GM18498 (cell line): ENCODE measurements around the gene VSTM5.
"Not testable (repeated sequence)": the region's sequence is repeated elsewhere in the genome, so short reads cannot be mapped to it uniquely, and the experiment has no call there.

ENCODE experiments used
- ATAC-seq: cut with Tn5 transposase; IDR thresholded peaks from one replicate; pipeline ENCODE4 v1.9.1; 2021; ENCODE audit warnings: mild to moderate bottlenecking, moderate library complexity; ENCODE audit not compliant: unreplicated experiment

VSTM5 gene

DNA sequence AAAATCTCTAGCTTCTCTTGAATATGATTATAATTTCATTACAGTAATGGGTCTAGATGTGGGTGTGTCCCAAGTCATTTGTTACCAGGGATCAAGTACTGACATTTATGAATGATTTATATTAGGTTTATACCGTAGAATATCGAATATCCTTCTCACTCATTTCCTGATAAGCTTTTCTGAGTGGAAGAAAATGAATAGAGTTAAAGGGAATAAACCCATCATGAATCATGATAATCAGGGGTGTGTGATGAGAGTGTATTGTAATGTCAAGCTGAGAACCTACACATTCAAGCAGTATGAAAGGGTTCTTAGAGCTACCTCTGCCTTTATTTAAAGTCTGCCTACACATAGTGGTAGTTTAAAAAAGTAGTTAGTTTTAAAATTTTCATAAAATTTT is 49.1 kb downstream of the VSTM5 start:
- ATAC-seq = no peak

DNA sequence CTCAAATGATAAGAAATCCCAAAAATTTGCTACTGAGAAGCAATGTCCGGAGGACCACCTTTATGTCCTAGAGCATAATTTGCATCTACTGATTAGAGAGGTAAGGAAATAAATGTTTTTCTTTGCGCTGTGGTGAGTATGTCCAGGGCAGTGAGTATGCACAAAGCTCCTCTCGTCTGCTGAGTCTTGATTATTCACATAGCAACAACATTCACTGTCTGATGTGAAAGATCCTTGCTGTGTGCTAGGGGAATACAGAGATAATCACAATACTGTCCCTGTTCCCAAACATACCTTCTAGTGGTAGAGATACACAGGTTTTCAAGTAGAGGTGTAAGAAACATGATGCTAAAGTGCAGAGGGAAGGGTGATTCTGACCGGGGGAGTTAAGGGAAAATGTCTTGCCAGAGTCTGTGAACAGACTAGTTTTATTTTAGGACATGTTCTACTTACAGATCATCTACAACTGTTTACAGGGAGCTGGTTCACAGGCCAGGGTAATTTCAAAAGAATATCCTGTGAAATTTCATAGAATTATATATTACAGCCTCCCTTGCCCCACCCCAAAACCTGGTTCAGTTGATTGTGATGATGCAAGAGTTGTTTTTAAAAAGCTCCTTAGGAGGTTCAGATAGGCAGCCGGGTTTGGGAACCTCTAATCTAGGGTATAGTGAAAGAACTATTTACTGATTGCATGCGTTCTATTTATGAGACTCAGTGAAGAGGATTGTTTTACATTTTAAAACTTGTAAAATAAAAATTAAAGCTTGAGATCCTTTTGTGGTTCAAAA is 53.8 kb downstream of the VSTM5 start:
- no peak for ATAC-seq

DNA sequence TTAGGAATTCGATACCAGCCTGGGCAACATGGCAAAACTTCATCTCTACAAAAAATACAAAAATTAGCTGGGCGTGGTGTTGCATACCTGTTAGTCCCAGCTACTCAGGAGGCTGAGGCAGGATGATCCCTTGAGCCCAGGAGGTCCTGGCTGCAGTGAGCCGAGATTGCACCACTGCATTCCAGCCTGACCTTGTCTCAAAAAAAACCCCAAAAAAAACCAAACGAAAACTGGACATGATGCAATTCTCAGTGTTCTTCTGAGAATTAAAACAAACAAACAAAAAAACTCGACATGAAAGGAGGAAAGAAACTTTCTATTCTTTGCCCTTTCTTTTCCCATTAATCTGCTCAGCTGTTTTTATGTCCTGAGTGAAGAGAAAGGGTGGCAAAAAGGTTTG is 58.9 kb downstream of the VSTM5 start:
- ATAC-seq = no peak

DNA sequence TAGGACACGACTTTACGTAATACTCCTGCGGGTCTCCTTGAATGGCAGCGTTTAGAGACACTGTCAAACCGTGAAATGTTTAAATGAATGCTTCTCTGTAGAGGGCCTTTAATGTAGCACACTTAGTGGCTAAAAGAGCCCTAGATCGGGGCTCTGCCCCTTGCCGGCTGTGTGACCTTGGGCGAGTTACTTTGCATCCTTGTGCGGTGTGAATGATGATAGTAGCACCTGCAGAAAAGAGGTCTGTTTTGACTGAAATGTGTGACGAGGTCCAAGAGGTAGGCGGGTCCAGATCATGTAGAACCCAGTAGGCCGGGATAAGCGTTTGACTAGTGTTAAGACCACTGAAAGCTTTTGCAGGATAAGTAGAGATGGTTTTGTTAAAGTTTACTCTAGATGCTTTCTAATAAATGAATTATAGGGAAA is 65.5 kb downstream of the VSTM5 start:
- peak; percentile 33 for ATAC-seq

DNA sequence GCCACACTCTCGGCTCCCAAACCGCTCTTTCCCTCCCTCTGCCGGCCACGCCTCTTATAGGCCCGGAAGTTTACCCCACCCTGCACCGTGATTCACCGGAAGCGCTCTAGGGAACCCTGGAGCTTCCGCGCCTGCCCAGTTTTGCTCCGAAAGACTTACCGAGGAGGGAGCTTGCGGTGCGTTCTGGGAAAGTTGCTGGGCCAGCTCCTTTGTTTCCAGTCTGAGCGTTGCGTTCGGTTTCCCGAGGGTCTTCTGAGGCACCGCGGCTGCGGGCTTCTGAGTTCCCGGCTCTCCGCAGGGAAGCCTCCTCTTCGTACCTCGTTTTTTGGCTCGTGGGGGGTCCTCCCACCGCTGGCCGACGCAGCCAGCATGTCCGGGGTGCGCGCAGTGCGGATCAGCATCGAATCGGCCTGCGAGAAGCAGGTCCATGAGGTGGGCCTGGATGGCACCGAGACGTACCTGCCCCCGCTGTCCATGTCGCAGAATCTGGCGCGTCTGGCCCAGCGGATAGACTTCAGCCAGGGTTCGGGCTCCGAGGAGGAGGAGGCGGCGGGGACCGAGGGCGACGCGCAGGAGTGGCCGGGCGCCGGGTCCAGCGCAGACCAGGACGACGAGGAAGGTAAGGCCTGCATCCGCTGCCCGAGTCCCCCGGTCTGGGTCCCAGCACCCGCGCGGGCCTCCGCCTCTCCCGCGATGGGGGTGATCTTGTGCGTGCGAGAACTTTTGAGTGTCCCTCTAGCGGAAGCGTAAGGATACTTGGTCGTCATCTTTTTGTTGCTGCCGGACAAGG is 66.1 kb downstream of the VSTM5 start, which contains the start of gene MED17:
TSS of gene MED17 (plus strand) at position 138 of the 790 bp plus-strand sequence. CDS start at position 370, 232 bp downstream.
- peak; percentile 96 for ATAC-seq

DNA sequence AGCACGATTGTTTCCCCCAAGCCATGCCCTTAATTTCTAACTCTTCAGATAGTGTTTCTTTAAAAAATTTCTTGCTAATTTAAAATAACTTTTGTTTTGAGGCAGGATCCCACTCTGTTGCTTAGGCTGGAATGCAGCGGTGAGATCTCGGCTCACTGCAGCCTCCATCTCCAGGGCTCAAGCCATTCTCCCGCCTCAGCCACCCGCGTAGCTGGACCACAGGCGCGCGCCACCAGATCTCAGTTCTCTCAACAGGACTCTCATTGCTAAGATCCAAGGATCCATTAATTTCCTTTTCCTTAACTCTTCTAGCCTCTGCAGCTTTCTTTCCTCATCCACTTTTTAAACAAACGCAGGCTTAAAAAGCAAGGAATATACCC is 66.7 kb downstream of the VSTM5 start:
- peak; percentile 56 for ATAC-seq

DNA sequence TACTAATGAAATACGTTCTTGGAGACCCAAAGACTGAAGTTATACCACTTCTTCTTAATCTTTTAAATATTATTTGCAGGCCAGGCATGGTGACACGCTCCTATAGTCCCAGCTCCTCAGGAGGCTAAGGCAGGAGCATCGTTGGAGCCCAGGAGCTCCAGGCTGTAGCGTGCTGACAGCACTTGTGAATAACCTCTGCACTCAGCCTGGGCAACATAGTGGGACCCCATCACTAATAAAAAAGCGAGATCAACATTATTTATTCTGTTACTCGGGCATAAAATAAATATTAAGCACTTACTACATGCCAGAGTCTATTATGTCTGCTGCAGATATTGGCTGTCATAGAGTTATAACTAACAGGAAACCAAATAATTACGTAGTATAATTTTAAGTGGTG is 67.1 kb downstream of the VSTM5 start:
- ATAC-seq = no peak

DNA sequence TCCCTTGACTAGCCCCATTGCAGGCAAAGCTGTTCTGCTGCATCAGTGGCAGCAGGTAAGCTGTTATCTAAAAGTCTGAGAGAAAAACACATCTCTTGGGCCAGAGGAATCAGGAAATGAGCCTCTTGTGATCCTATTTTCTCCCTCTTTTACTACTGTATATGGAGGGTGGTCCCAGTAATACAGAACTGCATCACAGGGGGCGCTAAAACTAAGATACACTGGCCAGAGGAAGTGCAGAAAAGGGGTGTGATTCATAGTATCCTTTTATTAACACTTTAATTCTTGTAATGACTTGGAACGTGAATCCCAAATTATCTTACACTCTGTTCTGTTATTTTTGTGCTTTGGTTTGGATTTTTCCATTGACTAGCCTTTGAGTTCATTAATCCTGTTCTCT is 75.1 kb downstream of the VSTM5 start:
- ATAC-seq = no peak

DNA sequence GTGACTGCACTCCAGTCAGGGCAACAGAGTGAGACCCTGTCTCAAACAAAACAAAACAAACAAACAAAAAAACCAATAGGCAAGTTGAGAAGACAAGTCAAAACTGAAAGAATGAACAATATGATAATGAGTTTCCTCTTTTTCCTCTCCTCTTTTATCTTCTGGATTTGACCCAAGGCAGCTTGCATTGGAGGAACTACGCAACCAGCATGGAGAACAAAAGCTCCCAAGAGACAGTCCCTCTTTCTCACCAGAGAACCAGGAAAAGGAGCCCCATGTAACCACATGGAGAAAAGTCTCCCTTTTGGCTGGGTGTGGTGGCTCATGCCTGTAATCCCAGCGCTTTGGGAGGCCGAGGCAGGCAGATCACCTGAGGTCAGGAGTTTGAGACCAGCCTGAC is 75.9 kb downstream of the VSTM5 start:
- not testable (repeated sequence) for ATAC-seq

DNA sequence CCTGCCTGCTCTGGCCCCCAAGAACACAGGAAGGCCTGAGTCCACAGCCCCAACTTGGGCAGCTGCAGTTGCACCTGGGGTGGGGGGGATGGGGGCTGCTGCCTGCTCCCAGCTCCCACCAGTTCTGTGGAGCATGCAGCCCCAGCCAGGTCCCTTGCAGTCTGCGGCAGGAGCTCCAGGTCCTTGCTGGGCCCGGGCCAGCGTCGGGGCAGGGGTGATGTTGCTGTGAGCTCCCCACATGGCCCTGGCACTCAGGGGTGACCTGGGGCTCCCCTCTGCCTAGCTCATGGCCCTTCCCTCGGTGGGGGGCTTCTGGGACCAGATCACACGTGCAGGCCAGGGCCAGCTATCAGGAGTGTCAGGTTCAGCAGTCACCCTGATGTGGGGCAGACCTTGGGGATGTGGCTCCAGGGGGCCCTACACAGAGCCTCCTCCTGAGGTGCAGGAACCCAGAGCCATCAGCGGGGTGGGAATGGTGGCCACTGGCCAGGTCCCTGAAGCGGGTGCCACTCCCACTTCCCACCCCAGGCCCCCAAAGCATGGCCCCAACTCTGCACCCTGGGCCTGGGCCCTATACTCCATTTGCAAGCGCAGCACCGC is 76.7 kb downstream of the VSTM5 start:
- no peak for ATAC-seq

DNA sequence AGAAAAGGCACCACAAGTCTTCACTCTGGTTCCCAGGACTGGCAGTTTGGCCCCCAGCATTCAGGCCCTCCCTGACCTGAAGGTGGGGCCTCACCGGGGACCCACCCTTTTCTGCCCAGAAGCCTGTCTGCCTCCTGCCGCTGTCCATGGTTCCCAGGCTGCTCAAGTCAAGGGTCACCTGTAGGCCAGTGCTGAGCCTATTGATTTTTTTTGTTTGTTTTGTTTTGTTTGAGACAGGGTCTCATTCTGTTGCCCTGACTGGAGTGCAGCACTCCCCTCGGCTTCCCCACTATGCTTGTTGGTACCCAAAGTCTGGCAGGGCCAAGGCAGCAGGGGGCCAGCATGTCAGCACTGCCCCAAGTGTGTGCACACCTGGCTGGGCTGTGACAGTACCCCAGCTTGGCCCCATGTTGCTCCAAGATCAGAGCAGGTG is 77.4 kb downstream of the VSTM5 start:
- no peak for ATAC-seq

DNA sequence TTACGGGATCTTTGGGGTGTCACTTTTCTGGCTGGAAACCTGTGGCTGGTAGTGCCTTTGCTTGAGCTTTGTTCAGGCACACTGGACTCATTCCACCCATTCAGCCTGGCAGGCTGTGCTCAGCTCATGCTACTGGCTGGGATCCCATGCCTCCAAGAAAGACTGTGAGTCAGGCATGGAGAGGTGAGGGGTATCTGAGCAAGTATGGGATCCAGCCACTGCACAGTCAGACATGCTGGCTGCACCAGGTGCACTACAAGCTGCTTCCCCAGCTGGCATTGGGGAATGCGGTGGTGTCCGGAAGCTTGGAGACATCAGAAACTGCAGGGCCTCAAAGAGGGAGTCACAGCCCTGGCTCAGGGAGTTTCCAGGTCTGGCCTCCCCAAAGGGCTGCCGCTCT is 78.3 kb downstream of the VSTM5 start:
- ATAC-seq = no peak

DNA sequence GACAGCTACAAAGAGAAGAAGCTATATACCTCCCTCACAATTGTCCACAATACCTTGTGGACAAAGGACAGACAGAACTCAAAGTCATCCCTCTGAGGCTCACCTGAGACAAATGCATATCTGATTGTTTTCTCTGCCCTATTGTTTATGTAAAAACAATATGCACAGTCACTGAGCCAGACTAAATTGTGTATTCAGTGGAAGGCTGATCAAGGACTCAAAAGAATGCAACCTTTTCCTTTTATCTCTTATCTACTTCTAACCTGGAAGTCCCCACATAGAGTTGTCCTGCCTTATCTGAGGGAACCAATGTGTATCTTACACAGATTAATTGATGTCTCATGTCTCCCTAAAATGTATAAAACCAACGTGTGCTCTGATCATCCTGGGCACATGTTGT is 80.3 kb downstream of the VSTM5 start:
- no peak for ATAC-seq
